Measurements from ENCODE around the gene ZNF280C. TPM values are rescaled to one million over a fixed set of nuclear protein-coding genes. Genes with fewer than 3 reads are reported as not detected.
A peak's percentile ranks its signal among the peaks of the same experiment; 100 is the strongest.

The ZNF280C gene, protein sequence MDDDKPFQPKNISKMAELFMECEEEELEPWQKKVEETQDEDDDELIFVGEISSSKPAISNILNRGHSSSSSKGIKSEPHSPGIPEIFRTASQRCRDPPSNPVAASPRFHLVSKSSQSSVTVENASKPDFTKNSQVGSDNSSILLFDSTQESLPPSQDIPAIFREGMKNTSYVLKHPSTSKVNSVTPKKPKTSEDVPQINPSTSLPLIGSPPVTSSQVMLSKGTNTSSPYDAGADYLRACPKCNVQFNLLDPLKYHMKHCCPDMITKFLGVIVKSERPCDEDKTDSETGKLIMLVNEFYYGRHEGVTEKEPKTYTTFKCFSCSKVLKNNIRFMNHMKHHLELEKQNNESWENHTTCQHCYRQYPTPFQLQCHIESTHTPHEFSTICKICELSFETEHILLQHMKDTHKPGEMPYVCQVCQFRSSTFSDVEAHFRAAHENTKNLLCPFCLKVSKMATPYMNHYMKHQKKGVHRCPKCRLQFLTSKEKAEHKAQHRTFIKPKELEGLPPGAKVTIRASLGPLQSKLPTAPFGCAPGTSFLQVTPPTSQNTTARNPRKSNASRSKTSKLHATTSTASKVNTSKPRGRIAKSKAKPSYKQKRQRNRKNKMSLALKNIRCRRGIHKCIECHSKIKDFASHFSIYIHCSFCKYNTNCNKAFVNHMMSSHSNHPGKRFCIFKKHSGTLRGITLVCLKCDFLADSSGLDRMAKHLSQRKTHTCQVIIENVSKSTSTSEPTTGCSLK
- 1 to 10 TPM; 2.5 to 5.7 (median 3.7) TPM for total RNA-seq

DNA sequence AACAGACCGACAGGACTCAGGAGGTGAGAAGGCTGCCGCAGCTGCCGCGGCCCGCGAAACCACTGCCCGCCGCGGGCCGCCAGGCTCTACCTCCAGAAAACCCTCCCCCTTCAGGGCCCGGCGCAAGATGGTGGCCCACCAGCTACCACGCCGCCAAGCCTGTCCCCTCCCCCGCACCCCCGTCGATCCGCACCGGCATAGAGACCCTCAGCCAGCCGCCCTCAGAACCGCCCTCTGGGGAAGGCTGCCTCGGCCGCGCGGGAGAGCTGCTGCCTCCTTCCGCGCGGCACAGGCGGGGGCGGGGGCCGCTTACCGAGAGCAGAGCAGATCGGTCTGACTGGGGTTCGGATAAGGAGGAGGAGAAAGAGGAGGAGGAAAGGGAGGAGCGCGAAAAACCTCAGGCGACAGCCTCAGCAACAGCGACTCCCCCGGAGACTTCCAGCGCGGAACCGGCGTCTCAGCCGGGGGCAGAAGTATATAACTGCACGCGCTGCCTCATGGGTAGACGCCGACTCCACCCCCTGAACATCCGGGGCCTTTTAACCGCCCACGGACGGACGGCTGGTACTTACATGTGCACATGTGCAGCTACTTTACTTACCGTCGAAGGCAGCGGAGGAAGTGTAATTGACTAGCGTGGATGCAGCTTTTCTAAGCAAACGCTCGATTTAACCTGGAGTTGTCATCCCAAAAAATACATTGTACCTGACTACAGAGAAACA is at the start of gene ZNF280C:
TSS of gene ZNF280C (minus strand) at position 451 of the 722 bp plus-strand sequence. CDS start 8,450 bp downstream, outside the sequence.
- Histone ChIP-seq H3K36me3 (no peaks in the 10 kb centered on the region), H3K27ac (peak within 1 kb of the TSS; percentile 78 to 89 (median 85)), H3K4me3 (peak within 1 kb of the TSS; percentile 62 to 80 (median 70)), H3K27me3 (no peaks in the 10 kb centered on the region), H3K9me3 (no peaks in the 10 kb centered on the region), H3K4me1 (peaks cover 0 to 19% (median 0%) of the 10 kb centered on the region in 3 donors)
- TF ChIP-seq POLR2A (IDR thresholded peaks at IDR 0.05) = peak in 2 of 4 donors; percentile 75 to 78
- TF ChIP-seq, protein P1, sequence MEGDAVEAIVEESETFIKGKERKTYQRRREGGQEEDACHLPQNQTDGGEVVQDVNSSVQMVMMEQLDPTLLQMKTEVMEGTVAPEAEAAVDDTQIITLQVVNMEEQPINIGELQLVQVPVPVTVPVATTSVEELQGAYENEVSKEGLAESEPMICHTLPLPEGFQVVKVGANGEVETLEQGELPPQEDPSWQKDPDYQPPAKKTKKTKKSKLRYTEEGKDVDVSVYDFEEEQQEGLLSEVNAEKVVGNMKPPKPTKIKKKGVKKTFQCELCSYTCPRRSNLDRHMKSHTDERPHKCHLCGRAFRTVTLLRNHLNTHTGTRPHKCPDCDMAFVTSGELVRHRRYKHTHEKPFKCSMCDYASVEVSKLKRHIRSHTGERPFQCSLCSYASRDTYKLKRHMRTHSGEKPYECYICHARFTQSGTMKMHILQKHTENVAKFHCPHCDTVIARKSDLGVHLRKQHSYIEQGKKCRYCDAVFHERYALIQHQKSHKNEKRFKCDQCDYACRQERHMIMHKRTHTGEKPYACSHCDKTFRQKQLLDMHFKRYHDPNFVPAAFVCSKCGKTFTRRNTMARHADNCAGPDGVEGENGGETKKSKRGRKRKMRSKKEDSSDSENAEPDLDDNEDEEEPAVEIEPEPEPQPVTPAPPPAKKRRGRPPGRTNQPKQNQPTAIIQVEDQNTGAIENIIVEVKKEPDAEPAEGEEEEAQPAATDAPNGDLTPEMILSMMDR (IDR thresholded peaks at IDR 0.05) = peak in 3 of 6 experiments; percentile 4 to 20 (median 15)
- intact Hi-C loops (cut with DNase I) = no loop called here
- WGBS, 2 donors = 16 to 50% methylated on average over 6 to 10 of the region's 59 CpGs
- DNase-seq = peak; percentile 59

DNA sequence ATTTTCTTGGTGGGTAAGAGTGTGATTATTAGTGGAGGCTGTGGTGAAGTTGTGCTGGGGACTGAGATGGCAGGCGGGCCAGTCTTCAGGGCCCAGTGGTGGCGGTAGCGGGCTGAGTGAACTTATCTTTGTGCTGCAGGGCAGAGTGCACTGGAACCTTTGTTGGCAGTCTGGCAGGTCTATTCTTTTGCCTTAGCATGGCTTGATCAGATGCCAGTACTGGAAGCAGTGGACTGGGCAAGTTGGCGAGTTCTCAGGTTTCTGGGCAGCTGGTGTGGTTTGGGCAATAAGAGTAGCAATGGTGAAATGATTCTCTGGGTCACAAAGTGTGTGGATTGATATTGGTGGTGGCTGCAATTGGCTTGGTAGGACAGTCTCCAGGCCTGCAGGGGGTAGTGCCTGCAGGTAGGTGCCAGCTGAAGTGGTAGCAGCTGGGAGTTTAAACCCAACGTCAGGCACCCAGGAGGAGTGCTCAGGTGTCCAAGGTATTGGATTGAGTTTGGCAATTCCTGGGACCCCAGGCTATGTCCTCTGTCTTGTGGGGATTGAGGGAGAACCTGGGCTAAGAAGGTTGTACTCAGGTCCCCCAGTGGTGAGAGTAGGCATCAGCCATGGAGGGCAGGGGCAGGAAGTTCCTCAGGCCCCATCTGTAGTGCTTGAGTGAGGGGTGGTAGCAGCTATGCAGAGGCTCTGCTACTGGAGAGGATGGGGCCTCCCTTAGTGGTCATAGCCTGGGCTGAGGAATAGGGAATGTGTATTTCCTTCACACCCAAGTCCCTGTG is 36.1 kb upstream of the ZNF280C start:
- no peak overlapping the region for H3K4me3 ChIP-seq
- 84% methylated on average over 4 of the region's 5 CpGs; no CpG with 5 or more reads in 1 of the 2 donors for WGBS, 2 donors
- no peak overlapping the region for H3K27ac ChIP-seq
- no peaks in the 10 kb centered on the region for H3K4me1 ChIP-seq
- H3K36me3 ChIP-seq = no peaks in the 10 kb centered on the region
- H3K27me3 ChIP-seq = no peaks in the 10 kb centered on the region
- no peak for DNase-seq
- no peaks in the 10 kb centered on the region for H3K9me3 ChIP-seq
- no peak for TF ChIP-seq POLR2A (IDR thresholded peaks at IDR 0.05)
- TF ChIP-seq, protein P1 (IDR thresholded peaks at IDR 0.05) = no peak
- intact Hi-C loops (cut with DNase I) = no loop called here

DNA sequence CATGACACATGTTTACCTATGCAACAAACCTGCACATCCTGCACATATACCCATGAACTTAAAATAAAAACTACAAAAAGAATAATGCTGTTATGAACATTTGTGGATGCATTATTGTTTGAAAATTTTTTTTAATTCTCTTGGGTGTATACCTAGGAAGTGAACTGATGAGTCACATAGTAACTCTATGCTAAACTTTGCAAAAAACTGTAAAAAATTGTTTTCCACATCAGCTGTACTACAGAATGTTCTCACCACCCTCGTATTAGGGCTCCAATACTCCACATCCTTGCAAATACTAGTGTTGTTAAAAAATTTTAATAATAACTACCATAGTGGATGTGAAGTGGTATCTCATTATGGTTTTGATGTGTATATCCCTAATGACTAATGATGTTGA is 33.3 kb upstream of the ZNF280C start:
- WGBS, 2 donors = 54 to 77% methylated on average over 1 of the region's 1 CpG
- Histone ChIP-seq H3K9me3 (no peaks in the 10 kb centered on the region), H3K27ac (no peak overlapping the region), H3K4me1 (no peaks in the 10 kb centered on the region), H3K27me3 (no peaks in the 10 kb centered on the region), H3K4me3 (no peak overlapping the region), H3K36me3 (no peaks in the 10 kb centered on the region)
- intact Hi-C loops (cut with DNase I) = no loop called here
- no peak for DNase-seq
- TF ChIP-seq, protein P1 (IDR thresholded peaks at IDR 0.05) = no peak
- no peak for TF ChIP-seq POLR2A (IDR thresholded peaks at IDR 0.05)

DNA sequence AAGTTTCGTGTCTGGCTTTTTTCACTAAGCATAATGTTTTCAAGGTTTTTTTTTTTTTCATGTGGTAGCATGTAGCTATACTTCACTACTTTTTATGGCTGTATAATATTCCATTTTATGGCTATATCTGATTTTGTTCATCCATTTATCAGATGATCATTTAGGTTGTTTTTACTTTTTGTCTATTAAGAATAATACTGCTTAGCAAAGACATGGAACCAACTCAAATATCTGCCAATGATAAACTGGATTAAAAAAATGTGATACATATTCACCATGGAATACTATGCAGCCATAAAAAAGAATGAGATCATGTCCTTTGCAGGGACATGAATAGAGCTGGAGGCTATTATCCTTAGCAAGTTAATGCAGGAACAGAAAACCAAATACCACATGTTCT is 32.7 kb upstream of the ZNF280C start:
- WGBS, 2 donors = 65 to 85% methylated on average over 1 of the region's 1 CpG
- no peak overlapping the region for H3K27ac ChIP-seq
- intact Hi-C loops (cut with DNase I) = no loop called here
- no peaks in the 10 kb centered on the region for H3K27me3 ChIP-seq
- no peak for DNase-seq
- H3K4me3 ChIP-seq = no peak overlapping the region
- H3K4me1 ChIP-seq = no peaks in the 10 kb centered on the region
- H3K9me3 ChIP-seq = no peaks in the 10 kb centered on the region
- TF ChIP-seq, protein P1 (IDR thresholded peaks at IDR 0.05) = no peak
- no peak for TF ChIP-seq POLR2A (IDR thresholded peaks at IDR 0.05)
- no peaks in the 10 kb centered on the region for H3K36me3 ChIP-seq
